GM19240 (cell line): ENCODE data around the gene ZFP57.

Experiments used
- DNase-seq: peaks from one replicate; pipeline ENCODE4 v3.0.0; 2011; ENCODE audit warnings: low spot score; ENCODE audit not compliant: insufficient read length

ZFP57 gene

GRCh38 chr6:29680904-29681303 lies at the start of gene ZFP57:
TSS of gene ZFP57 (minus strand) at chr6:29681152. CDS start at chr6:29677003, 4,149 bp downstream.
- no peak for DNase-seq

GRCh38 chr6:29730575-29731126 lies 49.7 kb upstream of the ZFP57 start:
- DNase-seq: no peak

- DNase-seq: no peak
Measured at GRCh38 chr6:29729774-29730328, 48.9 kb upstream of the ZFP57 start.

- DNase-seq: no peak
Measured at GRCh38 chr6:29728875-29729270, 47.9 kb upstream of the ZFP57 start.

GRCh38 chr6:29728173-29728874 lies 47.4 kb upstream of the ZFP57 start:
- DNase-seq: no peak

- DNase-seq: no peak
Measured at GRCh38 chr6:29727637-29728036, 46.7 kb upstream of the ZFP57 start.

- no peak for DNase-seq
Measured at GRCh38 chr6:29726571-29727194, 45.7 kb upstream of the ZFP57 start.

GRCh38 chr6:29726001-29726400 lies 45.0 kb upstream of the ZFP57 start:
- DNase-seq: no peak

- DNase-seq: no peak
Measured at GRCh38 chr6:29724937-29725869, 44.3 kb upstream of the ZFP57 start.

- DNase-seq: peak; percentile 25
Measured at GRCh38 chr6:29723666-29724588, 43.0 kb upstream of the ZFP57 start.

- DNase-seq: peak; percentile 64
Measured at GRCh38 chr6:29723262-29723665, 42.3 kb upstream of the ZFP57 start, which contains the start of gene HLA-F. TSS of gene HLA-F (plus strand) at chr6:29723434. CDS start at chr6:29723464, 30 bp downstream.

- DNase-seq: no peak
Measured at GRCh38 chr6:29720863-29721262, 39.9 kb upstream of the ZFP57 start.

- DNase-seq: no peak
Measured at GRCh38 chr6:29710281-29710941, 29.5 kb upstream of the ZFP57 start.

- no peak for DNase-seq
Measured at GRCh38 chr6:29709188-29709587, 28.2 kb upstream of the ZFP57 start.

- DNase-seq: no peak
Measured at GRCh38 chr6:29708432-29709179, 27.7 kb upstream of the ZFP57 start.

GRCh38 chr6:29705389-29706231 lies 24.7 kb upstream of the ZFP57 start:
- no peak for DNase-seq

- no peak for DNase-seq
Measured at GRCh38 chr6:29702519-29703103, 21.7 kb upstream of the ZFP57 start.
